HG03280 (cell line): ENCODE measurements around the gene GPR89B.
"Not testable (repeated sequence)": the region's sequence is repeated elsewhere in the genome, so short reads cannot be mapped to it uniquely, and the experiment has no call there.

Experiments used
- ATAC-seq: cut with Tn5 transposase; IDR thresholded peaks from one replicate; pipeline ENCODE4 v1.9.1; 2021; ENCODE audit warnings: mild to moderate bottlenecking, moderate library complexity; ENCODE audit not compliant: unreplicated experiment

GPR89B gene

DNA sequence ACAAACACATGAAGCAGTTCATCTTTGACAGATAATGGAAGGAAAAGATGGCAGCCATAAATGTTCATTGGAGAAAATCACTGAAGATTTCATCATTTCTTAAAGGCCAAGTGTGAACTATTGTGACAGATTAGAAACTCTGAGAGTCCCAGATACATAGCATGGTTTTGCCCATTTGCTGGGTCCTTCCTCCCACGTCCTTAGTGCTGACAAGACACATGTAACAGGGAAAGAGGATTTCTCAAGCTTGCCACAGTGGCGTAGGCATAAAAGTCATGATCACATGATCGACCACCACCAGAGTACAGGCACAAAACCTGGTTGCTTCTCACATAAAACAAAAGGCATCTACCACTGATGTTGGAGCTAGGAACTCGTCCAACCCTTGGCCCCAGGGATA, 98.8 kb downstream of the GPR89B start:
- not testable (repeated sequence) for ATAC-seq

GRCh38 chr1:148032247-148032646, 104.0 kb downstream of the GPR89B start:
- ATAC-seq, result not testable (repeated sequence)

GRCh38 chr1:148032690-148033089, 104.5 kb downstream of the GPR89B start:
- not testable (repeated sequence) for ATAC-seq

- not testable (repeated sequence) for ATAC-seq
Measured at GRCh38 chr1:148033147-148033546, 104.9 kb downstream of the GPR89B start.

GRCh38 chr1:148037850-148038461, 109.7 kb downstream of the GPR89B start:
- ATAC-seq, result peak; percentile 29

GRCh38 chr1:148038462-148039333, 110.5 kb downstream of the GPR89B start:
- peak; percentile 77 for ATAC-seq
